GM18868 (cell line): ENCODE results near the gene TMEM132D.
"Not testable (repeated sequence)": the region's sequence is repeated elsewhere in the genome, so short reads cannot be mapped to it uniquely, and the experiment has no call there.

Experiments used
- ATAC-seq: cut with Tn5 transposase; IDR thresholded peaks from one replicate; pipeline ENCODE4 v1.9.1; 2021; ENCODE audit warnings: mild to moderate bottlenecking, moderate library complexity; ENCODE audit not compliant: unreplicated experiment

Gene TMEM132D

GRCh38 chr12:129203456-129203855 is 700.4 kb downstream of the TMEM132D start:
- ATAC-seq, result no peak

- ATAC-seq, result no peak
These were observed 701.6 kb downstream of the TMEM132D start for GRCh38 chr12:129202109-129202814.

- no peak for ATAC-seq
These were observed 702.8 kb downstream of the TMEM132D start for GRCh38 chr12:129201029-129201428.

GRCh38 chr12:129200576-129200975 is 703.2 kb downstream of the TMEM132D start:
- ATAC-seq, result no peak

- ATAC-seq, result no peak
These were observed 706.9 kb downstream of the TMEM132D start for GRCh38 chr12:129196927-129197326.

- ATAC-seq, result no peak
These were observed 708.7 kb downstream of the TMEM132D start for GRCh38 chr12:129195081-129195480.

- ATAC-seq, result no peak
These were observed 710.5 kb downstream of the TMEM132D start for GRCh38 chr12:129193263-129193871.

GRCh38 chr12:129190827-129191226 is 713.0 kb downstream of the TMEM132D start:
- ATAC-seq, result no peak

GRCh38 chr12:129189879-129190278 is 713.9 kb downstream of the TMEM132D start:
- not testable (repeated sequence) for ATAC-seq

GRCh38 chr12:129186952-129187351 is 716.9 kb downstream of the TMEM132D start:
- ATAC-seq, result no peak

- no peak for ATAC-seq
These were observed 718.0 kb downstream of the TMEM132D start for GRCh38 chr12:129185855-129186254.

- no peak for ATAC-seq
These were observed 719.5 kb downstream of the TMEM132D start for GRCh38 chr12:129184127-129184928.

GRCh38 chr12:129179941-129180553 is 723.8 kb downstream of the TMEM132D start:
- no peak for ATAC-seq

- no peak for ATAC-seq
These were observed 733.9 kb downstream of the TMEM132D start for GRCh38 chr12:129169928-129170327.

- ATAC-seq, result no peak
These were observed 740.0 kb downstream of the TMEM132D start for GRCh38 chr12:129163861-129164260.

- ATAC-seq, result no peak
These were observed 740.4 kb downstream of the TMEM132D start for GRCh38 chr12:129163461-129163860.

GRCh38 chr12:129162805-129163204 is 741.0 kb downstream of the TMEM132D start:
- ATAC-seq, result no peak

GRCh38 chr12:129161511-129161910 is 742.3 kb downstream of the TMEM132D start:
- ATAC-seq, result no peak

- no peak for ATAC-seq
These were observed 743.5 kb downstream of the TMEM132D start for GRCh38 chr12:129160282-129160681.

- ATAC-seq, result no peak
These were observed 751.3 kb downstream of the TMEM132D start for GRCh38 chr12:129152351-129153104.

GRCh38 chr12:129150721-129151120 is 753.1 kb downstream of the TMEM132D start:
- no peak for ATAC-seq
